ENCODE results near the gene IRGM. TPM values are rescaled to one million over a fixed set of nuclear protein-coding genes. Genes with fewer than 3 reads are reported as not detected.
A peak's percentile ranks its signal among the peaks of the same experiment; 100 is the strongest.
"Not testable (repeated sequence)": the region's sequence is repeated elsewhere in the genome, so short reads cannot be mapped to it uniquely, and the experiment has no call there.

Gene IRGM
- total and polyA plus RNA-seq, 2 of the 8 experiments (the other 6 are each of a cell fraction or from before 2014, with no cell fraction given) = 0.11 TPM; not detected in 1

DNA sequence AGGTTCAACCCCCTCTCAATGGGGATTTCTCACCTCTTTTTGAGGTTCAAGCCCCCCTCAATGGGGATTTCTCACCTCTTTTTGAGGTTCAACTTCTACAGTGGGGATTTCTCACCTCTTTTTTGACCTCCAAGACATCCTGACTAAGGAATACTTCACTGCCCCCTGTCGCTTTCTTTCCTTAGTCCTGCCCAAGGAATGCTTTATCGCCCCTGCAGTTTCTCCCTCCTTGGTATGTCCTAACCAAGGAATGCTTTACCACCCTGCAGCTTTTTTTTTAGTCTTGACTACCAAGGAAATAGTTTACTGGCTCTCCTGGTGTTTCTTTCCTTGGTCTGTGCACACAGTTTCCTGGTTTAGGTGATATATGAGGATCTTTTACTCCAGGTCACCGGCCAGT, 9.6 kb upstream of the IRGM start (continued):
- TF ChIP-seq MAFK (IDR thresholded peaks at IDR 0.05; ENCODE audit: low read depth, low read length) = peak; percentile 41; the same call in 1 of the 2 replicates
- TF ChIP-seq CHD1 (IDR thresholded peaks at IDR 0.05; ENCODE audit: low read depth, low read length) = peak; percentile 87
- TF ChIP-seq TBP (IDR thresholded peaks at IDR 0.05; ENCODE audit: low read depth, low read length) = 0 out of 2 replicates have a peak, but pooled peaks have one; percentile 30
- TF ChIP-seq ASH2L (IDR thresholded peaks at IDR 0.05; ENCODE audit: low read length) = peak; percentile 23

DNA sequence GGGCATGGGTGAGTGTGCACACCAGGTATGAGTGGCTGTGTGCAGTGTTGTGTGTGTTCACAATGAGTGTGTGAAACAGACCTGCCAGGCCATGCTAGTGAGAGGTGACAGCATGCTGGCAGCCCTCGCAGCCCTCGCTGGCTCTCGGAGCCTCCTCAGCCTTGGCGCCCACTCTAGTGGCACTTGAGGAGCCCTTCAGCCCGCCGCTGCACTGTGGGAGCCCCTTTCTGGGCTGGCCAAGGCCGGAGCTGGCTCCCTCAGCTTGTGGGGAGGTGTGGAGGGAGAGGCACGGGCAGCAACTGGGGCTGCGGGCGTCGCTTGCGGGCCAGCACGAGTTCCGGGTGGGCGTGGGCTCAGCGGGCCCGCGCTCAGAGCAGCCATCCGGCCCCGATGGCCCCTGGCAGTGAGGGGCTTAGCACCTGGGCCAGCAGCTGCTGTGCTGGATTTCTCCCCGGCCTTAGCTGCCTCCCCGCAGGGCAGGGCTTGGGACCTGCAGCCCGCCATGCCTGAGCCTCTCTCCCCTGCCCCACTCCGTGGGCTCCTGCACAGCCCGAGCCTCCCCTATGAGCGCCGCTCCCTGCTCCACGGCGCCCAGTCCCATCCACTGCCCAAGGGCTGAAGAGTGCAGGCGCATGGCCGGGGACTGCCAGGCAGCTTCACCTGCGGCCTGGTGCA, 999 bp upstream of the IRGM start:
- not testable (repeated sequence) for H2AFZ ChIP-seq (ENCODE audit: low read length); H3K23me2 ChIP-seq (ENCODE audit: low read depth, low read length); H2BK15ac ChIP-seq (ENCODE audit: low read length); H3K18ac ChIP-seq (ENCODE audit: extremely low read depth, low read length); H3K36me3 ChIP-seq (ENCODE audit: control insufficient read depth in 2 of 4, insufficient read depth in 4 of 4, low read length in 3 of 4); H3K4me3 ChIP-seq (ENCODE audit: extremely low read depth in 1 of 4, insufficient read depth in 2 of 4, low read depth in 3 of 4, low read length in 4 of 4); H4K20me1 ChIP-seq (replicated peaks in 1 of 2; ENCODE audit: control insufficient read depth in 1 of 2, insufficient read depth in 2 of 2, low read length in 2 of 2); H2BK5ac ChIP-seq (ENCODE audit: low read depth, low read length); H3K27me3 ChIP-seq (replicated peaks in 1 of 4; ENCODE audit: control insufficient read depth in 3 of 4, extremely low read depth in 1 of 4, insufficient read depth in 3 of 4, low read length in 3 of 4); H4K8ac ChIP-seq (ENCODE audit: extremely low read depth, insufficient read depth, low read length); H4K91ac ChIP-seq (replicated peaks; ENCODE audit: insufficient read length, low read length); H3K79me1 ChIP-seq (ENCODE audit: low read depth, low read length); DNase-seq (ENCODE audit: low read depth in 1 of 2, low spot score in 2 of 2); H2BK20ac ChIP-seq (ENCODE audit: low read length); H3K4ac ChIP-seq (replicated peaks; ENCODE audit: insufficient read length, low read depth, low read length); H3K4me1 ChIP-seq (replicated peaks in 1 of 4; ENCODE audit: control insufficient read depth in 3 of 4, insufficient read depth in 4 of 4, low read length in 3 of 4); H3K4me2 ChIP-seq (ENCODE audit: insufficient read depth in 1 of 2, low read depth in 2 of 2, low read length in 2 of 2); H3K23ac ChIP-seq (ENCODE audit: insufficient read length); H3K9ac ChIP-seq (replicated peaks in 1 of 4; ENCODE audit: extremely low read depth in 1 of 4, low read depth in 3 of 4, low read length in 3 of 4); H3K9me3 ChIP-seq (ENCODE audit: insufficient read depth in 2 of 2, low read depth in 1 of 2, low read length in 1 of 2); H2AK5ac ChIP-seq (ENCODE audit: low read depth, low read length); H3K14ac ChIP-seq (ENCODE audit: insufficient read length); H3K27ac ChIP-seq (ENCODE audit: low read depth, low read length); H3K79me2 ChIP-seq (ENCODE audit: control insufficient read depth in 1 of 2, insufficient read depth in 2 of 2, low read length in 2 of 2); H3K56ac ChIP-seq (replicated peaks; ENCODE audit: insufficient read length, low read depth, low read length); H2BK120ac ChIP-seq (replicated peaks; ENCODE audit: low read depth, low read length); H4K5ac ChIP-seq (ENCODE audit: insufficient read length, low read depth, low read length); FAIRE-seq
- ChIA-PET POLR2A (ENCODE audit: partially characterized antibody) (interaction anchor here (0.5 to 2.7 kb wide), 2 partner anchors 87 to 288 kb away, joined by 3 to 7 read pairs; partner anchors contain the start of gene DCTN4), CTCF (ENCODE audit: partially characterized antibody) (interaction anchor here (0.8 to 4.6 kb wide), 12 partner anchors 29 to 387 kb away, joined by 3 to 88 read pairs (median 10); partner anchors contain the start of gene RBM22)
- WGBS, 2 experiments (ENCODE audit: extremely low coverage in 1 of 2, insufficient coverage in 1 of 2, insufficient read length in 1 of 2, insufficient replicate concordance in 2 of 2, low coverage in 1 of 2, low lambda C conversion rate in 2 of 2, missing lambda C conversion rate in 1 of 2) = 86% methylated on average over 28 of the region's 32 CpGs; no CpG with 5 or more reads in 1 of the 2 experiments
- peak overlapping the region; percentile 31; the same call in 1 of the 2 replicates for H2BK12ac ChIP-seq (ENCODE audit: low read depth, low read length)

Measured in H1 (cell line).